MM.1S (cell line): ENCODE data around the gene SOWAHC.

Experiments used
- DNase-seq: peaks from one replicate; pipeline ENCODE4 v3.0.0-alpha.2; 2015
- H2AFZ ChIP-seq: fragments of 300-600 bp; sonication (generic); 2 replicates; pipeline ENCODE4 v1.6.0; 2016; ENCODE audit warnings: antibody characterized with exemption, low read length
- H3F3A ChIP-seq: fragments of 300-600 bp; sonication (generic); 2 replicates; pipeline ENCODE4 v1.6.1; 2016; ENCODE audit warnings: mild to moderate bottlenecking, antibody characterized with exemption, low read length, moderate library complexity, mixed read lengths; ENCODE audit not compliant: insufficient read depth
- H3K27ac ChIP-seq: fragments of 300-600 bp; sonication (generic); 2 replicates; pipeline ENCODE4 v1.5.1; 2016; ENCODE audit warnings: mild to moderate bottlenecking, low read length
- H3K27me3 ChIP-seq: fragments of 300-600 bp; sonication (generic); replicated peaks from 2 replicates; pipeline ENCODE4 v1.6.0; 2016; ENCODE audit warnings: low read length; ENCODE audit not compliant: insufficient read depth
- H3K36me3 ChIP-seq: fragments of 300-600 bp; sonication (generic); replicated peaks from 2 replicates; pipeline ENCODE4 v1.6.1; 2016; ENCODE audit warnings: mild to moderate bottlenecking, low read length, mixed read lengths; ENCODE audit not compliant: insufficient read depth
- H3K4me1 ChIP-seq: fragments of 300-600 bp; sonication (generic); 2 replicates; pipeline ENCODE4 v1.6.1; 2016; ENCODE audit warnings: low read length, mixed read lengths
- H3K4me2 ChIP-seq: fragments of 300-600 bp; sonication (generic); 2 replicates; pipeline ENCODE4 v1.6.0; 2016; ENCODE audit warnings: low read depth, low read length
- H3K4me3 ChIP-seq: fragments of 300-600 bp; sonication (generic); 2 replicates; pipeline ENCODE4 v1.5.1; 2016; ENCODE audit warnings: low read length, mixed read lengths
- H3K79me2 ChIP-seq: fragments of 300-600 bp; sonication (generic); 2 replicates; pipeline ENCODE4 v1.6.1; 2016; ENCODE audit warnings: mixed run types, low read length, mixed read lengths
- H3K9ac ChIP-seq: fragments of 300-600 bp; sonication (generic); 2 replicates; pipeline ENCODE4 v1.6.1; 2016; ENCODE audit warnings: low read length, mixed read lengths
- H3K9me2 ChIP-seq: fragments of 300-600 bp; sonication (generic); replicated peaks from 2 replicates; pipeline ENCODE4 v1.6.1; 2016; ENCODE audit warnings: mild to moderate bottlenecking, low read length, mixed read lengths; ENCODE audit not compliant: insufficient read depth
- H3K9me3 ChIP-seq: fragments of 300-600 bp; sonication (generic); replicated peaks from 2 replicates; pipeline ENCODE4 v1.6.1; 2016; ENCODE audit warnings: mild to moderate bottlenecking, low read length, mixed read lengths; ENCODE audit not compliant: insufficient read depth
- H4K20me1 ChIP-seq: fragments of 300-600 bp; sonication (generic); 2 replicates; pipeline ENCODE4 v1.6.1; 2016; ENCODE audit warnings: mild to moderate bottlenecking, low read length, moderate library complexity, mixed read lengths; ENCODE audit not compliant: insufficient read depth
- CTCF ChIP-seq: fragments of 300-600 bp; sonication (generic); IDR thresholded peaks from 2 replicates; pipeline ENCODE4 v1.5.1; 2016; ENCODE audit warnings: antibody characterized with exemption, low read length, mixed read lengths
- EZH2 ChIP-seq: fragments of 300-600 bp; sonication (generic); optimal IDR thresholded peaks from 2 replicates; pipeline ENCODE3; 2017; ENCODE audit warnings: low read depth, mild to moderate bottlenecking, antibody characterized with exemption, low read length, mixed read lengths
- EZH2phosphoT487 ChIP-seq: fragments of 300-600 bp; sonication (generic); IDR thresholded peaks from 2 replicates; pipeline ENCODE4 v1.6.1; 2018; ENCODE audit warnings: antibody characterized with exemption, low read length

Gene SOWAHC

DNA sequence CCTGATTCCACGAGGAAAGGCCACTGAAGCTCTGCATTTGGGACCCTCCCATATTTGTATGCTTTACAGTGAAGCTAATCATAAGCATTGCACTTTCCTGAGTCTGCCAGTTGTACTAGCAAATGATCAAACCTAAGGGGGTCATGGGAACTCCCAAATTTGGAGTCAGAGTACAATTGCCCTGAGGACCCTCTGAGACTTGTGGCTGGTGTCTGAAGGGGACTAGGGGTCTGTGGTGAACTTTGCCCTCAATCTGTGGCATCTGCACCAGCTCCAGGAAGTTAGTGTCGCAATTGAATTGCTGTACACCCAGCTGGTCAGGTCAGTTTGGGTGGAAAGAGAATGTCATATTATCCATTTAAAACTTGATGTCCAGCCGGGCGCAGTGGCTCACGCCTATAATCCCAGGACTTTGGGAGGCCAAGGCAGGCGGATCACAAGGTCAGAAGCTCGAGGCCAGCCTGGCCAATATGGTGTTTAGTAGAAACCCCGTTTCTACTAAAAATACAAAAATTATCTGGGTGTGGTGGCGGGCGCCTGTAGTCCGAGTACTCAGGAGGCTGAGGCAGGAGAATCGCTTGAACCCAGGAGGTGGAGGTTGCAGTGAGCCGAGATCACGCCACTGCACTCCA is 18.1 kb downstream of the SOWAHC start:
- Histone ChIP-seq H3F3A (peaks cover 9% of the 10 kb centered on the region), H4K20me1 (no peaks in the 10 kb centered on the region), H3K9me2 (no peaks in the 10 kb centered on the region), H3K4me2 (no peak overlapping the region), H2AFZ (no peak overlapping the region), H3K9me3 (no peaks in the 10 kb centered on the region), H3K79me2 (no peaks in the 10 kb centered on the region), H3K36me3 (no peaks in the 10 kb centered on the region), H3K4me3 (no peak overlapping the region), H3K27me3 (no peaks in the 10 kb centered on the region), H3K9ac (no peak overlapping the region), H3K4me1 (peaks cover 17% of the 10 kb centered on the region), H3K27ac (no peak overlapping the region)
- DNase-seq = no peak
- no peak for TF ChIP-seq EZH2phosphoT487
- no peak for TF ChIP-seq EZH2
- no peak for TF ChIP-seq CTCF

GRCh38 chr2:109633284-109633961 is 19.3 kb downstream of the SOWAHC start:
- H3K27me3 ChIP-seq = no peaks in the 10 kb centered on the region
- no peaks in the 10 kb centered on the region for H3K9me3 ChIP-seq
- no peak overlapping the region for H3K9ac ChIP-seq
- H3K27ac ChIP-seq = no peak overlapping the region
- peaks cover 17% of the 10 kb centered on the region for H3F3A ChIP-seq
- no peaks in the 10 kb centered on the region for H3K36me3 ChIP-seq
- TF ChIP-seq CTCF (no peak), EZH2 (no peak), EZH2phosphoT487 (no peak)
- H4K20me1 ChIP-seq = no peaks in the 10 kb centered on the region
- H3K4me2 ChIP-seq = no peak overlapping the region
- no peaks in the 10 kb centered on the region for H3K9me2 ChIP-seq
- H2AFZ ChIP-seq = no peak overlapping the region
- H3K4me1 ChIP-seq = peaks cover 19% of the 10 kb centered on the region
- no peak for DNase-seq
- H3K79me2 ChIP-seq = no peaks in the 10 kb centered on the region
- H3K4me3 ChIP-seq = no peak overlapping the region

DNA sequence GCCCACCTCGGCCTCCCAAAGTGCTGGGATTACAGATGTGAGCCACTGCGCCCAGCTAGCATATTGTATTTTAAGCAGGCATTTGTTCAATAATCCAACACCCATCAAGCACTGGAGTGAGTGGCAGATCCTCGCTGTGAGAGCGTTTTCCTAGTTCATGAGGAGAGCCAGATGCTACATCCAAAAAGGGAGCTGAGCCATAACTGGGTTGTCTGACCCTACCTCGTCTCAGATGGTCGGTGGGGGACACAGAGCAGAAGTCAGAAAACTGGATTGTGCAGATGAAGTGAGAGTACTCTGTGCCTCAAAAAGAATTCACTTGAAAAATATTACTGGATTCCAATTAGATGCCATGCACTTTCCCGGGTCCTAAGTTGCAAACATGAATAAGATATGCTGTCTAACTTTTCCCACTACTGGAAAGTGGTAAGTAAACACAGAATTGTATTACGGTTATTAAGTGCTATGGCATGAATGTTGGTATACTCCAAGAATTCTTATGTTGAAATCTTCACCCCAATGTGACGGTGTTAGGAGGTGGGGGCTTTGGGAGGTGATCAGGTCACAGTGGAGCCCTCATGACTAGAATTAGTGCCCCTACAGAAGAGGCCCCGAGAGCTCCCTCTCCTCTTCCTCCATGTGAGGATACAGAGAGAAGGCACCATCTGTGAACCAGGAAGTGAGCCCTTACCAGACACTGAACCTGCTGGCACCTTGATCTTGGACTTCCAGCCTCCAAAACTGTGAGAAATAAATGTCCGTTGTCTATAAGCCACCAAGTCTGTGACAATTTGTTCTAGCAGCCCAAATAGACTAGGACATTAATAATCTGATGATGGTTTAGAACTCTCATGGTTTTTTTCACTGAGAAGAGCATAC is 21.5 kb downstream of the SOWAHC start:
- H2AFZ ChIP-seq = 0 out of 2 replicates have a peak overlapping the region, but pooled peaks have one; percentile 20
- DNase-seq = no peak
- peaks cover 25% of the 10 kb centered on the region for H3F3A ChIP-seq
- H3K4me3 ChIP-seq = no peak overlapping the region
- H3K36me3 ChIP-seq = no peaks in the 10 kb centered on the region
- no peak overlapping the region for H3K4me2 ChIP-seq
- H4K20me1 ChIP-seq = no peaks in the 10 kb centered on the region
- peak overlapping the region; percentile 87; the same call in 1 of the 2 replicates for H3K27ac ChIP-seq
- H3K4me1 ChIP-seq = peaks cover 27% of the 10 kb centered on the region
- TF ChIP-seq EZH2phosphoT487 (no peak), EZH2 (no peak), CTCF (no peak)
- no peaks in the 10 kb centered on the region for H3K79me2 ChIP-seq
- no peaks in the 10 kb centered on the region for H3K9me2 ChIP-seq
- H3K9ac ChIP-seq = no peak overlapping the region
- H3K9me3 ChIP-seq = no peaks in the 10 kb centered on the region
- no peaks in the 10 kb centered on the region for H3K27me3 ChIP-seq
